ENCODE measurements around the gene CD38.

GRCh38 chr4:15797320-15797719 is 19.2 kb downstream of the CD38 start:
- no peak for TF ChIP-seq CTCF (conservative IDR thresholded peaks at IDR 0.05; ENCODE audit: low read depth, low read length)
- TF ChIP-seq EZH2 (IDR thresholded peaks at IDR 0.05; ENCODE audit: low read length, unreplicated experiment) = no peak
- no peak for TF ChIP-seq EZH2phosphoT487 (IDR thresholded peaks at IDR 0.05; ENCODE audit: borderline replicate concordance, low read length)
